Cortex of kidney (tissue), 1 donor: ENCODE data around the gene CHTF8.

Experiments used
- DNase-seq: peaks from one replicate; lab custom pipeline; 2025; lab: John Stamatoyannopoulos, UW

The CHTF8 gene

DNA sequence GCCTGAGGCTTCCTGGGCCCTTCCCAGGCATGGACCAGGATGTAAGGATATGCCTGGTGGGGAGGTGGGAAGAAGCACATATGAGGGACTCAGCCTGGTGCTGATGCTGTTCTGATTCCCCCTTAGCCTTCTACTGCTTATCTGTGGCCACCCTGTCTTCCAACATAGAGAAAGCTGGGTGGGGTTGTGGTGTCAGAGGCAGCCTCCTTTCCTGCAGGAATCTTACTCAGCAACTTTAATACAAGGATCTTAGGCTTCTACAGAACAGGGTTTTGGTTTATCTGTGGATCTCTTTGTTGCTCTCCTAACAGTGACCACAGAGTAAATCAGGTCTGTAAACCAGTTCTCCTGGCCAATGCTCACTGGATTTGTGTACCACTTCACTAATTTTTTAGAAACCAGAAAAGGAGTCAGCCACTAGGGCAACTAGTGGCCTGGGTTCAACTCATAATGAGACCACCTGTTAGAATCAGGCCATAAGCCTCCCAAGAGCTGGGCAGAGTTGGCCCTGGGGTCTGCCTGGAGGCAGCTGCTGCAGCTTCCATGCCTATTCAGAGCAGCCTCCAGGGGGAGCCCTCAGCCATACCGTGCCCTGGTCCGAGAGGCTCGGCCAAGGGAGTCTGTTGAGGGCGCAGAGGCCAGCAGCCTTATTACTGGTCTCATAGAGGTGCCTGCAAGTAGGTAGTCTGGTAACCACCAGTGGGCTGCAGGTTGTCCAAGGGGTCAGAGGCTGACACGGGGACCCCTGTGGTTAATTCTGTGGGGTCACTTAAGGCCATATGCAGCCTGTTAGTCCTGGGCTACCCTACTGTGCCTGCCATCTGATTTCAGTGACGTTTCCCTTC is 19.9 kb downstream of the CHTF8 start:
- DNase-seq, result no peak

DNA sequence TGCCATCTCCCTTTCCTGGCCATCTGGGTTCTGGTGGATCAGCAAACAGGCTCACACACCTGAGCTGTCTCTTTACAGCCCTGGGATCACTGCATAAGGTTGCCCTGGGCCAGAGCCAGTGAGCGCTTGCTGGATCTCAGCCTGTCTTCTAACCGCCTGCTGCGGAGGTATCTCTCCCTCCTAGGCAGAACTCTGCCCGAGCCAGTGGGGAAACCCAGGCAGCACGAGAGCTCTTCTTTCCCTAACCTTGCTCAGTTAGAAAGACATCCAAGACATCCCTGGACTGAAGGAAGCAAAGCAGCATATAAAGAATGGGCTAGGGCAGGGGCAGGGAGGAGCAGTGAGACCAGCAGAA is 20.5 kb downstream of the CHTF8 start:
- DNase-seq, result no peak

DNA sequence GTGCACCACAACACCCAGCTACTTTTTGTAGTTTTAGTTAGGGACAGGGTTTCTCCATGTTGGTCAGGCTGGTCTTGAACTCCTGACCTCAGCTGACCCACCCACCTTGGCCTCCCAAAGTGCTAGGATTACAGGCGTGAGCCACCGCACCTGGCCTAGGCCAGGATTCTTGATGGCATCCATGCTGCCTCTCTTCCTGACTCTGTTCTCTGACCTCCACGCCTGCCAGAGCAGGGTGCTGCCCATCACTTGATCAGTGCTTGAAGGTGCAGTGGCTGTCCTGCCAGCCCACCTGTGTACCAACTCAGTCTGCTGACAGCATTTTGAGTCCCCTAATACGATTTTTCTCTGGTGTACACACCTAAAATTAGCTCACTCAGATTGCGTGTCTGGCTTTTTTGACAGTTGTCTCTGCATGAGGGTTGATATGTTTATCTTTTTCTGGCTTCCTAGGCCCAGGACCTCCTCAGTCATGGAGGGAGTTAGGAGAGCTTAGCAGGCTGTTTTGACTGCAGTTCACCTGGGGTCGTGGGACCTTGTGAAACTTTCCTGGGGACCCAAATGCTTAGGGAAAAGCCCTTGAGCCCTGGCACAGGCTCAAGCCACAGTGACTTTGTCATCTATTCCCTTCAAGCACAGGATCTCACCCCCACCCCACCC is 21.0 kb downstream of the CHTF8 start:
- no peak for DNase-seq

DNA sequence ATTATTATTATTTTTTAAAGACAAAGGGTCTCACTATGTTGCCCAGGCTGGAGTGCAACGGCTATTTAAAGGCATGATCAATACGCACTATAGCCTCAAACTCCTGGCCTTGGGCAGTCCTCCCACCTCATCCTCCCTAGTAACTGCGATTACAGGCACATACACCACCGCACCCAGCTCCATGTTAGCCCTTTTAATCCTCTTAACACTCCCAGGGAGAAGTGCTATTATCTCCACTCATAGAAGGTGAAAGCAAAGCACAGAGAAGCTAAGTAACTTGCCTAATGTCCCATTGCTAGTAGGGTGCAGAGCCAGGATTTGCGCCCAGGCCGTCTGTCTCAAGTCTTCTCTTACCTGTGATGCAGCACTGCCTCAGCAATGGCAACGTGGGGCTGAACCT is 22.0 kb downstream of the CHTF8 start:
- DNase-seq, result no peak

DNA sequence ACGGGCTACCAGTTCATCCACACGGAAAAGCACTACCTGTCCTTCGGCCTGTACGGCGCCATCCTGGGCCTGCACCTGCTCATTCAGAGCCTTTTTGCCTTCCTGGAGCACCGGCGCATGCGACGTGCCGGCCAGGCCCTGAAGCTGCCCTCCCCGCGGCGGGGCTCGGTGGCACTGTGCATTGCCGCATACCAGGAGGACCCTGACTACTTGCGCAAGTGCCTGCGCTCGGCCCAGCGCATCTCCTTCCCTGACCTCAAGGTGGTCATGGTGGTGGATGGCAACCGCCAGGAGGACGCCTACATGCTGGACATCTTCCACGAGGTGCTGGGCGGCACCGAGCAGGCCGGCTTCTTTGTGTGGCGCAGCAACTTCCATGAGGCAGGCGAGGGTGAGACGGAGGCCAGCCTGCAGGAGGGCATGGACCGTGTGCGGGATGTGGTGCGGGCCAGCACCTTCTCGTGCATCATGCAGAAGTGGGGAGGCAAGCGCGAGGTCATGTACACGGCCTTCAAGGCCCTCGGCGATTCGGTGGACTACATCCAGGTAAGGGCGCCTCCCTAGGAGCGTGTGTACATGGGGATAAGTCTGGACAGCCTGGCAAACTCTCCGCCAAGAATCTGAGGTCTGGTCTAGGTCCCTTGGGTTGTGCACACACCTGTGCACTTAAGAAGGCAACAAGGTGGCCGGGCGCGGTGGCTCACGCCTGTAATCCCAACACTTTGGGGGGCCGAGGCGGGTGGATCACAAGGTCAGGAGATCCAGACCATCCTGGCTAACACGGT is 22.7 kb downstream of the CHTF8 start:
- DNase-seq, result no peak

DNA sequence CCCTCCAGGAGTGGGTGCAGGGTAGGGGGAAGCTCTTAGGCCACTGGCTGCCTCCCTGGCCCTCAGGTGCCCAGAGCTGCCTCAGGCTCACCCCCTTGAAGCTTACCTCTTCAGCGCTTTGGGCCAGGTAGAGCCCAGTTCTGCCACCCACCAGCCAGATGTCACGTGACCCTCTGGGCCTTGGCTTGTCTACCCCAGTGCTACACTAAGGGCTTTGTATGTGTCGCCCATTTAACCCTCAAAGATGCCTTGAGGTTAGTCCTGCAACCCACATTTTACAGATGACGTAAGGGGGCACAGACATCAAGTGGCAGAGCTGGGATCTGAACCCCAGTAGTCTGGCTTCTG is 23.5 kb downstream of the CHTF8 start:
- no peak for DNase-seq

DNA sequence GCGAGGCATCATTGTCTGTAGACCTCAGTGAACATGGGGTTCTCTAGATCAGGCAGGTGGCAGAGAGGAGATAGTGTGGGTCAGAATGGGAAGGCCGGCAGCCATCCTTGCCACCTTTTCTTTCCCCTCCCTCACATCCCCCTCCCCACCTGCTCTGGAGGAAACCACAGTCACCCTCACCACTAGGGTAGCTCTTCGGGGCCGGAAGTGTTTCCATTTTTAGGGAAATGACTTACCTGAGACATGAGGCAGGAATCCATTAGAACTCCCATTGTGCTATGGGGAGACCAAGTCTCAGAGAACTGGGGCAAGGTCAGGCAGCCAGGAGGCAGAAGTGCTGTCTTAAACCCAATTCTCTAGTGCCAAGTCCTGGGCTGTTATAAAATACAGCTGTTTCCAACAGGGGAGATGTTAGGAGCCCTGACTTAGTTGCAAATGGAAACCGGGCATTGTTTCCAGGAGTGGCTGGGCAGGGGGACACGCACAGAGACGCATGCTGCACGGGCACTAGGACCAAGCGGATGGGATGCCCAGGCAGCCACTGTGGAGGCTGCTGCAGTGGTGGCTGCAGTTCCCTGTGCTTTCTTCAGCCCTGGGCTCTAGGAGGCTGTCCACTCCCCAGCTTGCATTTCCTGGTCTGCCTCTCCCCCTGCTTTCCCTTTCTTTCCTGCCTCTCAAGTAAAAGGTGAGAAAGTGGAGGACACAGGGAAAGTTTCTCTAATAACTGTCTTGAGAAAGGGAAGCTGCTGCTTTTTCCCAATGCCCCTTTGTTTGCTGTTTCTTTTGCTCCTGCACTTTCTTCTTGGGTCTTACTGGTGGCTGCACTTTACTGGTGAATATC is 24.1 kb downstream of the CHTF8 start:
- DNase-seq, result no peak

DNA sequence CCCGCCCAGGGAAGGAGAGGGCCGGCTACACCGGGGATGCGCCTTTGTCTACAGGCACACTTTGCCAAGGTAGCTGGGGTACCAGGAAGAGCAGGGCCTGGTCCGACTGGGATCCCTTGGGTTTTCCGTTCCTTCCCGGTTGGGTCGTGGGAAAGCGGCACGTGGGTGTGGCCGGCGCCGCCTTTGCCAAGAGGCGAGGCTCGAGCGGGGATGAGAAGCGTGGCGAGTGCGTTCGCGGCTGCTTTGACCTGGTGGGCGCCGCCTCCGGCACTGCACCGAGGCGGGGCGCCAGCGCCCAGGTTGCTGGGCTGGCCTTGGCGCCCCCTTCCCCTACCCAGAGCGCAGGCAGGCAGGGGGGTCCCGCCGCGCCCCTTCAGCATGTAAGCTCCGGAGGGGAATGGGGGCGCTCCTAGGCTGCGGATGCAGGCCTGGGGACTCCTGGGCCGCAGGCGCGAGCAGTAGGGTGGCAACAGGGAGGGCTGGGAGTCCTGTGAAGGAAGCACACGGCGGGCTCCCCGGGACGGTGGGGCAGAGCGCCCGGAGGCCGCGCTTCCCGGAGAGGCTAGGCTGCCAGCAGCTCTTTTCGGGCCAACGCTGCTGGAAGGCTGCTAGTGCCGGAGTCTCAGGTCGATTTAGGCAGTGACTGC is 24.9 kb downstream of the CHTF8 start:
- no peak for DNase-seq

DNA sequence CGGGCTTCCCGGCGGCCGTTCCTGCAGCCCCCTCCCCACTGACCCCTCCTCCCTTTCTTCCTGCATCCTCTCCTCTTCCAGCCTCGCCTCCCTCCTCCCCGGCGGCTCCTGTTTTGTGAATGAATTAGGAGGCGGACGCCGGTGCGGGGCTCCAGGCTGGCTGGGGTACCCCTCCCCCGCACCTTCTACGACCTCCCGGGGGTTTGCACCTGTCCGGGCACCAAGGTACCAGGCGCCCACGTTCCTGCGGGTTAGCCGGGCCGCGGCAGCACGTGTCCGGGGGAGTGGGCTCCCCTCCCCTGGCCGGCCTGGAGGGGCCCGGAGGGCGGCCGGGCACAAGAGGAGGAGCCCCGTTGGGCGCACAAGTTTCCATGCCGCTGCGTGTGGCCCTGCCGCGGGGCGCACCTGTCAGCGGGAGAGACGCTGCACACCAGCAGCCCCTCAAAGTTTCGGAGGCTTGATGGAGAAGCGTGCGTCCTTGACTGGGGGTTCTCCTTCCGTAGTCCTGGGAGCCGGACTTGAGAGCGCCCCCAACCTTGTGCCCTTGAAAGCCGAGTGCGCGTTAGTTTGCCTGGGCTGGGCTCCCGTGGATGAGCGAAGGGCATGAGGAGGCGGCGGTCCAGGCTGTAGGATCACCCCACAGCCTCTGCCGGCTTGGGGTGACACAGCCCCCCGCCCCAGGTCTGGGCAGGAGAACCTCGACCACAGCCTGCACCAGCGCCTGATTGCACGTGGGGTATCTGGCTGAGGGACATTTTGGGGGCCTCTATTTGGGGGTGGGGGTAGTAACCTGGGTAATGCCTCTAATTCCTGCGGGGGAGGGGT is 25.7 kb downstream of the CHTF8 start:
- no peak for DNase-seq

DNA sequence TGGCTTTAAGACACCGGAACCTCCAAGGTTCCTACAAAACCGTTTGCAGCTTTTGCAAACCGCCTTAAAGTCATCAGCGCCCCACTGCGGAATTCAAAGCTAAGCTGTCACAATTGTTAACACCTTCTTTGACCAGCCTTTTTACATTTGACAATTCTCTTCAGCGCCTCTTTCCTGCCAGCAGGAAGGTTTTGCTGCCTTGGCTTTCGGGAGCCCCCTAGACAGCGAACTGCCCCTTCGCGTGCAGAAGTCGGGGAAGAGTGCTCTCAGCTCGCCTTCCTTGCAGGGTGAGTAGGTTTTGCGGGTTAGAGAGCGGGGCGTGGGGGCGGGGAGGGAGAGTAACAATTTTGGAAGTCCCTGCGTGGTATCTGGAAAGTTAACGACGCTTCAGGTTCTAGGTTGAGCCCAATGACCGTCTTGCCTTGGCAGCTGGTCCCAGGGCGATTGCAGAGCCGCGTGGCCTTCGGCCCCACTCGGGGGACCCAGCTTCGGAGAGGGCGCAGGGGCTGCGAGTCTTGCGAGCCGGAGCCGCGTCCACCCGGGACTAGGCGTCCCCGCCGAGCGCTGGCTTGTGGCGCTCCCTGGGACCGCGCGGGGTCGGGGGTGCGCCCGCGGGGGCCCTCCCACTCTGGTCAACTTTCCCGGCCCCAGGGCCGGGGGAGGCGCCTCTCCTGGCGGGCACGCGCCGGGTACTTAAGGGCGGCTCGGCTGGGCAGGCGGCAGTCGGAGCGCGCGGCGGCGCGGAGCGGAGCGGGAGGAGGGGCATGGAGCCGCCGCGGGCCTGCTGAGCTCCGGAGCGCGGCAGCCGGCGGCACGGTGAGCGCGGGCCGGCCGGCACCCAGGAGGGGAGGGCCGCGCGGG is 26.7 kb downstream of the CHTF8 start, which contains the start of gene HAS3:
TSS of gene HAS3 (plus strand) at position 153 of the 861 bp plus-strand sequence. CDS start 3,743 bp downstream, outside the sequence.
- DNase-seq, result no peak

DNA sequence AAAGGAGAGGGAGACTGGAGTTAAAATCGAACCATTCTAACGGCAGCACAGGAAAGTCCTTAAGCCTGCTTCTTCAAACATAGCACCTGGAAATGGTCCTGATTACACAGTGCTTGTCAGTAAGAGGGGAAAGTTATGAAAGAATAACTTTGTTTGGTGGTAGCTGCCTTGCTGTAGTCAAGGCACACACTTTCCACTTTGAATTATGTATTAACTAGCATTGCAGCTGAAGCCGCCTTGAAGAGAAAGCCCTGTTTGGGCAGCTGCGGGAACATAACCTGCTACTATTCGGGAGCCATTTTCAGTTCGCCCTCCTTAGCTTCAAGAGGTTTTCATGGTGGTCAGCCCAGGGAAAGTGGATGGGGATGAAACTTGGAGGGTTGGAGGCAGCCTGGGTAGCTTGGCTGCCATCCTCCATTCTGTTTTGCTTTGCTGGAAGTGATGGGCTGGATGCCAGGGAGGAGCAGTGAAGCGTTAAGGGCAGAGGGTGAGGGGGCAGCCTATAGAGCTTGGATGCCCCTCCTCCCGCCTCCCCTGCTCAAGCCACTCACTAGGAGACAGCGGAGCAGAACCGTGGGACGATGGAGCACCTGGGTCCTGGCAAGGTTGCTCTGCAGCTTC is 32.2 kb downstream of the CHTF8 start:
- no peak for DNase-seq

DNA sequence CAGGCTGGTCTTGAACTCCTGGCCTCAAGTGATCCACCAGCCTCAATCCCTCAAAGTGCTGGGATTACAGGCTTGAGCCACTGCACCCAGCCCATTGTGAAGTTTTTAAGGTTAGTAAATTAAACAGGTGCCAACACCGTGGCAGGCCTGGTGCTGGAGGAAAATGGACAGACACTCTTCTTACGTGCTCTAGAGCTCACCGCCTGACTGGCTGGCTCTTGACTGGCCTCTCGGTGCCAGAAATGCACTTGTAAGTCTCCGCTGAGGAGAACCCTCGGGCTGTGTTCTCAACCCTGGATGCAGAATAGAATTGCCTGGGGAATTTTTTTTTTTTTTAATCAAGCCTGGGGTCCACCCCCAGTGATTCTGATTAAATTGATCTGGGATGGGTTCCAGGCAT is 37.2 kb downstream of the CHTF8 start:
- no peak for DNase-seq

DNA sequence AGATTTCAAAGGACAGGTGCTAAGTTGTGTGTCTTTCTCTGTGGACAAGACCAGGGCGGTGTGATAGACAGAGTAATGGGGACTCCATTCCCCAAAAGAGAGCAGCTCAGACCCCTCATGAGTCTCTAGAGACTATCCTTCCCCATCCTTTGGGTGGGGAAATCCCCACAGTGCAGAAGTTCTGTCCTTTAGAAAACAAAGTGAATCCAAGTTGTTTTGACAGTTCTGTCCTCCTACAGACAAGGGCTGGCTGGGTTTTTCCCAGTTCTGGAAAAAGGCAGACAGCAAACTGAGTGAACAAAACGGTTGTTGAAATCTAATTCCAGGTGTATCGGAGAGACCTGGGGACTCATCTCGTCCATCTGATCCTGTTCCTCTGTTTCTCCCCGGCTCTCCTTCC is 37.9 kb downstream of the CHTF8 start:
- DNase-seq, result no peak

DNA sequence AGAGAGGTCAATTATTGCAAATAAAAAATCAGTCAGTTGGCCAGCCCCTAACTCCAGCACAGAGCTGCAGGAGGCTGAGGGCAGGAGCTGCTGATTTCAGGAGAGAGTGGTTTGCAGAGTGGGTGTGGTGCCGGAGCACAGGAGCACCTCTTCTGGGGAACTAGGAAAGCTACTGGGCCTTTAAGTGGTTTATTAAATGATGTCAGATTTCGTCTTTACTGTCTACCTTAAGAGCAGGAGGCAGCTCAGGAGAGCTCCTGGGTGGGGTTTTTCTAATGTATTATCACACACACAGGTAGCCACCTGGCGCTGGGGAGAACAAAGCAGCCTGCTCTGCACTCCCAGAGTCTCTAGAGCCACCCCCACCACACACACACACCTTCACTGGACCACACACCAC is 38.4 kb downstream of the CHTF8 start:
- no peak for DNase-seq

DNA sequence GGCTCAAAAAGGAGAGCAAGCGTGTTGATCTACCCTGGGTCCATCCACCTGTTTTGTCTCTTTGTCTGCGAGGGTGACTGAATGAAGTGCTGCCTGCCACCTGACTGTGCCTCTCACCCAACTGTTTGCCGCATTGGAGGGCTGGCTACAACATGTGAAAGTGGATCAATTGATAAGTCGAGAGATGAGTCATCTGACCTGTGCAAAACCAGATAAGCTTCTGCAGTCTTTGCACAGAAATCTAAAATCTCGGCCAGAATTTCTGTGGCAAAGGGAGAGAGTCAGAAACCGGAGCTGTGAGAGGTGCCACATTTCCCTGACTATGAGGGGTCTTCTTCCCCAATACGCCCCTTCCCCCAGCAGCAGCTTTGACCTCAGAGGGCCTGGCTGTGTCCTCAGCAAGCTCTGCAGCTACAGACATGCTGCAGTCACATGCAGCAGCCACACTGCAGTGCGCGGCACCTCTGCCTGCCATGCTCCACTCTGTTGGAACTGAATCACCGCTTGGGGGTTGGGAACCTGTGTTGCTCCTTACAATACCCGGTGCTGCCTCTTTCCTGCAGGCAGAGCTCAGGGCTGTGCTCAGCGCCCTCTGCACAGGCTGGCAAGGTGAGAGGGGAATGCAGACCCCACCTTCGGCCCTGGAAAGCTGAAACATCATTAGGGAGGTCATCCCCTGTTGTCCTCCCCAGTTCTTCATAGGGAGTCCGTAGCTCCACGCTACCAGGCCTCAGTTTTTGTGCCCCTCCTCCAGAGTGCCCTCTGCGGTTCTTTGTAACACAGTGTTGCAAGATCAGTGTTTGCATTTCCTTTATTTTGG is 43.1 kb downstream of the CHTF8 start:
- no peak for DNase-seq

DNA sequence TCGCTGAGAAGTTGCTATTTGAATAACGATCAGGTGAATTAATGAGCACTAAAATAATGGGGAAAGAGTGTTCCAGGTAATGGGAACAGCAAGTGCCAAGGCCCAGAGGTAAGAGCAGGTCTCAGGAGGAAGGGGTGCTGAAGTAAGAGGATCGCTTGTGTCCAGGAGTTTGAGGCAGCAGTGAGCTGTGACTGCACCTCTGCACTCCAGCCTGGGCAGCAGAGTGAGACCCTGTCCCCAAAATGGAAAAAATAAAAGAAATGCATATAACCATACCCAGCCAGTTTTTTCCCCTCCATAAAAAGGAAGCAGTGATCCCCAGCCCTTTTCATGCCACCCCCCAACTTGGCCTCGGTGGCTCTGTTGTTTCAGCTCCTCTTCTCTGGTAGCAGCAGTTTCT is 43.7 kb downstream of the CHTF8 start:
- no peak for DNase-seq

DNA sequence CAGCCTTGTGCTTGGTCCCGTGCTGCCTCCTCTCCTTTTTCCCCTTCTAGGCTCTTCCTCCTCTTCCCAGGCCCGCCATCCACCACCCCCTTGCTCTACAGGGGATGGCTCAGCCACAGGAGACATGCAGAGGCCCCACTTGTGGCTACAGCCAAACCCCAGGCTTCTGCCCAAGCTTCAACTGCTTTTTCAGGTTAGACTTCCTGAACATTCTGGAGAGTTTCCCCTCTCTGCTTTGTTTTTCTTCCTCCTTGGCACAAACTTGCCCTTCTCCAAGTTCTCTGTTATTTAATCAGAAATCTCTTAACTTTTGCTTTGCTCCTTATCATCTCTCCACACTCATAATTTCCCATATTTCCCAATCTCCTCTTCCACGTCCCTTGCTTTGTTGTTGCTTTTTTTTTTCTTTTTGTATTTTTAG is 45.2 kb downstream of the CHTF8 start:
- no peak for DNase-seq

DNA sequence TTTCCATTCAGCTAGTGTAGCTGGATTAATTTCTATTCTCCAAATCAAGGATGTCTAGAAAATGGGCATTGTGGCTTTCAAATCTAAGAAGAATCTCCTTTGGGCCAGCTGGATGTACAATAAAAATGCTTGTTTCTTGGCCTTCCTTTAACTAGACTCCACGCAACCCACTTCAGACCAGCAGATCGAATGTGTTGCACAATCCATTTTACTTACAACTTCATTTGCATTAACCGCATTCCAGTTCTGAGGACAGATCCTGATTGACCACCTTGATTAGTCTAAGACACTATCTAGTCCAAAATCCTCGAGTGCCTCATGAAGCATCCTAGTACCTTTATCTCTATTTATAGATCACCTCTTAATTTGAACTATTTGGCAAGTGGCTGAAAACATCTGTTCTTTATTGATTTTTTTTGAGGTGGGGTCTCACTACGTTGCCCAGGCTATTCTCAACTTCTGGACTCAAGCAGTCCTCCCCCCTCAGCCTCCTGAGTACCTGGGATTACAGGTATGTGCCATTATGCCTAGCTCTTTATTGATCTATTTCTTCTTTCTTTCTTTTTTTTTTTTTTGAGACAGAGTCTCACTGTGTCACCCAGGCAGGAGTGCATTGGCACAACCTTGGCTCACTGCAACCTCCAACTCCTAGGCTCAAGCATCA is 47.2 kb downstream of the CHTF8 start:
- no peak for DNase-seq
